HTERT RPE-1 (cell line): ENCODE measurements around the gene ENTPD6.

Experiments
- in situ Hi-C: fragments of 300-500 bp; cut with MboI; formaldehyde crosslinking; loops from 4 replicates; pipeline ENCODE4 v1.14.3; 2020; ENCODE audit warnings: low sequenced_read_pairs

ENTPD6 gene

GRCh38 chr20:25275813-25276532 is 80.5 kb downstream of the ENTPD6 start:
- in situ Hi-C loops: no loop called here
